ENCODE results near the gene GPR4.
A peak's percentile ranks its signal among the peaks of the same experiment; 100 is the strongest.

GPR4 gene

DNA sequence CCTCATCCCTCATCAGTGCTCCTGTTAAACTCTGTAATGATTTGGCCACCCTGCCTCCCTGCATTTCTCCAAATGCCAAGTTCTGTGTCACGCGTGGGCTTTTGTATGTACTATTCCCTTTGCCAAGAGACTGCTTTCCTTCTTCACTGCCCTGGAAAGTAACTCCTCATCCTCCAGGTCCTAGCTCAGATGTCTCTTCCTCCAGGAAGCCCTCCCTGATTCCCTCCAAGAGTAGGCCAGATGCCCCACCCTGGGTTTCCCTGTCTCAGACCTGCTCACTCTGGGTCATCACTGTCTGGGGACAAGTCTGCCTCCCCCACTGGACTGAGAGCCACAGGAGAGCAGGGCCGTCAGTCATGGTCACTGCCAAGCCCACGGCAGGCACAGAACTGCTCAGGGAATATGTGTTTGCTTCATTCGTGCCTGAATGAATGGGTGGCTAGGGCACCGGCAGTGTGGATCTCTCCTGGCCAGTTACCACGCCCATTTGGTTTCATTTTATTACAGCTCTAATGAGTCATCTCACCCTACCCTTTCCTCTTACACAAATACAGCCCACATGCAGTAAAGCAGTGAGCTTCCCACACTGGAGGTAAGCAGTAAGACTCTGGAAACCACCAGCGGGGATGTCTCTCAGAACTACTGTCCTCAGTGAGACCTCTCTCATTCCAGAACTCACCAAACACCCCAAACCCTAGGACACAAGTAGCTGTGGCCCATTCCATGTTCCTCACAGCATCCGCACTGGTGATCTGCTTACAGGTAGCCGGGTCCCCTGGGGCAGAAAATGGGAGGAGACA, 12.1 kb upstream of the GPR4 start:
- TF ChIP-seq EZH2phosphoT487 (IDR thresholded peaks at IDR 0.05; ENCODE audit: borderline replicate concordance) (no peak), CTCF (conservative IDR thresholded peaks at IDR 0.05; ENCODE audit: low read length) (no peak)
- Histone ChIP-seq H3K79me2 (ENCODE audit: insufficient read depth, low read length) (no peaks in the 10 kb centered on the region), H2AFZ (ENCODE audit: low read length) (no peak overlapping the region), H3K4me2 (ENCODE audit: low read depth, low read length, poor library complexity, severe bottlenecking) (peak overlapping the region; percentile 75), H3K36me3 (ENCODE audit: insufficient read depth, low read length) (peaks cover 22% of the 10 kb centered on the region; the same call in 1 of the 2 replicates), H3K4me3 (ENCODE audit: low read length, poor library complexity, severe bottlenecking) (peak overlapping the region; percentile 22), H3K9me3 (ENCODE audit: insufficient read depth, low read depth, low read length) (no peaks in the 10 kb centered on the region), H3K9ac (ENCODE audit: low read depth, low read length, poor library complexity, severe bottlenecking) (peak overlapping the region; percentile 24), H3K4me1 (ENCODE audit: insufficient read depth, low read length, poor library complexity, severe bottlenecking) (peaks cover 12% of the 10 kb centered on the region), H3K9me2 (replicated peaks; ENCODE audit: low read depth, low read length) (no peaks in the 10 kb centered on the region), H3F3A (ENCODE audit: low read depth) (peaks cover 5% of the 10 kb centered on the region; the same call in 1 of the 2 replicates), H4K20me1 (ENCODE audit: insufficient read depth, low read length, poor library complexity, severe bottlenecking) (no peaks in the 10 kb centered on the region), H3K27me3 (ENCODE audit: insufficient read depth, low read length, poor library complexity, severe bottlenecking) (no peaks in the 10 kb centered on the region)

- H3K27me3 ChIP-seq (ENCODE audit: insufficient read depth, low read length, poor library complexity, severe bottlenecking): no peaks in the 10 kb centered on the region
- H3K4me3 ChIP-seq (ENCODE audit: low read length, poor library complexity, severe bottlenecking): no peak overlapping the region
- no peak overlapping the region for H3K4me2 ChIP-seq (ENCODE audit: low read depth, low read length, poor library complexity, severe bottlenecking)
- no peaks in the 10 kb centered on the region for H4K20me1 ChIP-seq (ENCODE audit: insufficient read depth, low read length, poor library complexity, severe bottlenecking)
- no peak overlapping the region for H3K9ac ChIP-seq (ENCODE audit: low read depth, low read length, poor library complexity, severe bottlenecking)
- H3K36me3 ChIP-seq (ENCODE audit: insufficient read depth, low read length): peaks cover 16% of the 10 kb centered on the region; the same call in 1 of the 2 replicates
- H3K9me3 ChIP-seq (ENCODE audit: insufficient read depth, low read depth, low read length): no peaks in the 10 kb centered on the region
- TF ChIP-seq EZH2phosphoT487 (IDR thresholded peaks at IDR 0.05; ENCODE audit: borderline replicate concordance) (no peak), CTCF (conservative IDR thresholded peaks at IDR 0.05; ENCODE audit: low read length) (no peak)
- no peak overlapping the region for H2AFZ ChIP-seq (ENCODE audit: low read length)
- H3K79me2 ChIP-seq (ENCODE audit: insufficient read depth, low read length): no peaks in the 10 kb centered on the region
- no peaks in the 10 kb centered on the region for H3F3A ChIP-seq (ENCODE audit: low read depth)
- H3K4me1 ChIP-seq (ENCODE audit: insufficient read depth, low read length, poor library complexity, severe bottlenecking): peaks cover 3% of the 10 kb centered on the region
- H3K9me2 ChIP-seq (replicated peaks; ENCODE audit: low read depth, low read length): no peaks in the 10 kb centered on the region
Measured at GRCh38 chr19:45608948-45609347, 6.9 kb upstream of the GPR4 start.

DNA sequence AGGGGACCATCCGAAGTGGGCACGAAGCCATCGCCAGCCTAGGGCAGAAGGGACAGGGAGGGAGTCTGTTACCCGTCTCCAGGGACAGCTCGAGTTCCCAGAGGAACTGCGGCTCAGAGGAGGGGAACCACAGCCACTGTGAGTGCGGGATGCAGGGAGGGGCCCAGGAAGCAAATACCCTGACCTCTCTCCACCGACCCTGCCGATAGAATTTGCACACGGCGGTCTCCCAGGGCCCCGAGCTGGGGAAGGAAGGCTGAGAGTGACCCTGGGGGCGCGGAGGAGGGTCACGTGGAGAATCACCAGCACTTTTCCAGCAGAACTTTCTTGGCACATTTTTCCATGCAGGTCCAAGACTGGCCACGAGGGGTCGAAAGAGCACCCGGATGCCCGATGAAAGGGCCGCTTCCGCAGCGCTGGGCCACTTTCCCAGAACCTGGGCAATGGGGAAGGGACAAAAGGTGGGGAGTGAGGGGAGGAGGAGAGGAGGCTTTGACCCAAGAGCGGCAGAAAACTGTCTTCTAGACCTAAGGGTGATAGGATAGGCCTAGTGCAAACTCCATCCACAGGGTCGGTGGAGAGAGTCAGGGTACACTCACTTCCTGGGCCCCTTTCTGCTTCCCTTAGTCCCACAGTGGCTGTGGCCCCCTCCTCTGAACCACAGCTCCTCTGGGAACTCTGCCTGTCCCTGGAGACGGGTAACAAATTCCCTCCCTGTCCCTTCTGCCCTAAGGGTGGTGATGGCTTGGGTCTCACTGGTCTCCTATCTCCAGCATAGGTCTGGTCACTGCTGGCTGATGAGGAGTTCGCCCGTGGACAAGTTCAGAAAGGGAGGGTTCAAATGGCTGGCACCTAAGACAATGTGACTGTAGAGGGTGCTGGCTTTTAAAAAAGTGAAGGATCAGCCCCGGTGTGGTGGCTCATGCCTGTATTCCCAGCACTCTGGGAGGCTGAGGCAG, 5.3 kb upstream of the GPR4 start:
- no peak overlapping the region for H3K4me3 ChIP-seq (ENCODE audit: low read length, poor library complexity, severe bottlenecking)
- no peak overlapping the region for H3K9ac ChIP-seq (ENCODE audit: low read depth, low read length, poor library complexity, severe bottlenecking)

More for the DNA sequence above, 5.3 kb upstream of the GPR4 start:
- Histone ChIP-seq H3K79me2 (ENCODE audit: insufficient read depth, low read length) (no peaks in the 10 kb centered on the region), H3K4me2 (ENCODE audit: low read depth, low read length, poor library complexity, severe bottlenecking) (no peak overlapping the region), H3K4me1 (ENCODE audit: insufficient read depth, low read length, poor library complexity, severe bottlenecking) (no peaks in the 10 kb centered on the region), H4K20me1 (ENCODE audit: insufficient read depth, low read length, poor library complexity, severe bottlenecking) (no peaks in the 10 kb centered on the region), H3F3A (ENCODE audit: low read depth) (no peaks in the 10 kb centered on the region), H3K36me3 (ENCODE audit: insufficient read depth, low read length) (peaks cover 3% of the 10 kb centered on the region; the same call in 1 of the 2 replicates), H3K9me2 (replicated peaks; ENCODE audit: low read depth, low read length) (no peaks in the 10 kb centered on the region), H2AFZ (ENCODE audit: low read length) (no peak overlapping the region), H3K9me3 (ENCODE audit: insufficient read depth, low read depth, low read length) (no peaks in the 10 kb centered on the region), H3K27me3 (ENCODE audit: insufficient read depth, low read length, poor library complexity, severe bottlenecking) (no peaks in the 10 kb centered on the region)
- TF ChIP-seq CTCF (conservative IDR thresholded peaks at IDR 0.05; ENCODE audit: low read length) (peak; percentile 67), EZH2phosphoT487 (IDR thresholded peaks at IDR 0.05; ENCODE audit: borderline replicate concordance) (no peak)

Measured in Loucy (cell line).